M059J (cell line): ENCODE data around the gene ZNF200. TPM values are rescaled to one million over a fixed set of nuclear protein-coding genes. Genes with fewer than 3 reads are reported as not detected.

Experiments
- DNase-seq: peaks from one replicate; pipeline ENCODE4 v3.0.0-alpha.2; 2012; ENCODE audit warnings: low read depth
- total RNA-seq: library from RNA; depleted of rRNA; stranded (reverse); fragments of >200 nt; shearing (Covaris generic); gene quantifications from 2 replicates; pipeline ENCODE4 v1.2.3, GENCODE V29; 2014; rRNA removed

ZNF200 gene
- total RNA-seq, 1 experiment from 2014 or later: 17.4 TPM

GRCh38 chr16:3175157-3176093 is 59.5 kb downstream of the ZNF200 start:
- DNase-seq: peak; percentile 72

GRCh38 chr16:3174618-3175148 is 60.3 kb downstream of the ZNF200 start:
- no peak for DNase-seq

GRCh38 chr16:3173892-3174617 is 60.9 kb downstream of the ZNF200 start:
- peak; percentile 40 for DNase-seq

Other genes starting within 250 kb of the ZNF200 start
- gene CLDN9, start 222.2 kb downstream of the ZNF200 start, total RNA-seq: not detected in 2 replicates
- gene CLDN6, start 217.0 kb downstream of the ZNF200 start, total RNA-seq: 0.27 and 0.34 TPM in 2 replicates
- 662 and 743 TPM in 2 replicates for gene TNFRSF12A, start 214.8 kb downstream of the ZNF200 start, total RNA-seq
- gene HCFC1R1, start 211.2 kb downstream of the ZNF200 start, total RNA-seq: 28.1 and 47.8 TPM in 2 replicates
- gene THOC6, start 211.1 kb downstream of the ZNF200 start, total RNA-seq: 29.9 and 31.7 TPM in 2 replicates
- gene BICDL2, start 198.2 kb downstream of the ZNF200 start, total RNA-seq: not detected in 2 replicates
- 0.02 TPM in 1 of 2 replicates, not detected in the other for gene MMP25, start 188.6 kb downstream of the ZNF200 start, total RNA-seq
- 51.5 and 62.5 TPM in 2 replicates for gene IL32, start 169.5 kb downstream of the ZNF200 start, total RNA-seq
- not detected in 2 replicates for gene ZSCAN10, start 135.9 kb downstream of the ZNF200 start, total RNA-seq
- gene ZNF205, start 122.6 kb downstream of the ZNF200 start, total RNA-seq: 13.5 and 15.4 TPM in 2 replicates
- 1.1 and 6.2 TPM in 2 replicates for gene ZNF213, start 100.1 kb downstream of the ZNF200 start, total RNA-seq
- 0.15 TPM in 1 of 2 replicates, not detected in the other for gene OR1F1, start 47.0 kb downstream of the ZNF200 start, total RNA-seq
- 0.39 TPM in 1 of 2 replicates, not detected in the other for gene MEFV, start 21.5 kb upstream of the ZNF200 start, total RNA-seq
- gene ZNF263, start 48.3 kb upstream of the ZNF200 start, total RNA-seq: 37.4 and 48.8 TPM in 2 replicates
- 7.5 and 10.6 TPM in 2 replicates for gene TIGD7, start 70.3 kb upstream of the ZNF200 start, total RNA-seq
- gene ZNF75A, start 70.3 kb upstream of the ZNF200 start, total RNA-seq: 16.5 and 22.7 TPM in 2 replicates
- not detected in 2 replicates for gene OR2C1, start 120.7 kb upstream of the ZNF200 start, total RNA-seq
- 19.6 and 22.9 TPM in 2 replicates for gene ZSCAN32, start 165.8 kb upstream of the ZNF200 start, total RNA-seq
- gene ZNF174, start 166.1 kb upstream of the ZNF200 start, total RNA-seq: 11.8 and 14.1 TPM in 2 replicates
- gene ZNF597, start 208.3 kb upstream of the ZNF200 start, total RNA-seq: 3.4 and 4.9 TPM in 2 replicates
- 9.1 and 18.8 TPM in 2 replicates for gene NAA60, start 208.5 kb upstream of the ZNF200 start, total RNA-seq